Erythroblast (primary cell): ENCODE data around the gene LRRC10B.

Source experiments
- GATA1 ChIP-seq: IDR thresholded peaks from 2 replicates; pipeline ENCODE4 v1.6.1; 2011; ENCODE audit warnings: low read depth, mild to moderate bottlenecking, control low read depth, low read length, moderate library complexity
- POLR2A ChIP-seq: IDR thresholded peaks from 2 replicates; pipeline ENCODE4 v1.6.1; 2011; ENCODE audit warnings: mild to moderate bottlenecking, low read length

DNA sequence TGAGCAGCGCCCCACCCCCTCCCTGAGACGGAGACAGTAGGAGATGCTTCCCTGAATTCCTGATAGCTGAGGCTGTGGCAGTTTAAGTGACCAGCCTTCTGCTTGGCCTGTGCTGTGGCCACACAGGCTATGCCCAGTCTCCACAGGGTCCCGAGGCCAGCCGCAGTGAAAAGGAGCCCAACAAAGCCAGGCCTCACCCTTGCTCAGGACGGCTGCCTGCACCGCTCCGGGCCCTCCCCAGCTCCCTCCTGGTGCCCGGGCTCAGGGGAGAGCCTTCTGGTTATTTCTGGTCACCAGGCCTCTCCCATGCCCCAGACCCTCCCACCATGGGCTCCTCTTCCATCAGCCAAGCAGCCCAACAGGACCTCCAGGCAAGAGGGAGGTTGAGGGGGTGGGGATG lies 28.8 kb downstream of the LRRC10B start:
- TF ChIP-seq POLR2A (no peak), GATA1 (no peak)
